ENCODE measurements around the gene MRPL54. TPM values are rescaled to one million over a fixed set of nuclear protein-coding genes. Genes with fewer than 3 reads are reported as not detected.
A peak's percentile ranks its signal among the peaks of the same experiment; 100 is the strongest.

The MRPL54 gene
- 10 to 100 TPM; 78.4 to 81.3 TPM for total RNA-seq

DNA sequence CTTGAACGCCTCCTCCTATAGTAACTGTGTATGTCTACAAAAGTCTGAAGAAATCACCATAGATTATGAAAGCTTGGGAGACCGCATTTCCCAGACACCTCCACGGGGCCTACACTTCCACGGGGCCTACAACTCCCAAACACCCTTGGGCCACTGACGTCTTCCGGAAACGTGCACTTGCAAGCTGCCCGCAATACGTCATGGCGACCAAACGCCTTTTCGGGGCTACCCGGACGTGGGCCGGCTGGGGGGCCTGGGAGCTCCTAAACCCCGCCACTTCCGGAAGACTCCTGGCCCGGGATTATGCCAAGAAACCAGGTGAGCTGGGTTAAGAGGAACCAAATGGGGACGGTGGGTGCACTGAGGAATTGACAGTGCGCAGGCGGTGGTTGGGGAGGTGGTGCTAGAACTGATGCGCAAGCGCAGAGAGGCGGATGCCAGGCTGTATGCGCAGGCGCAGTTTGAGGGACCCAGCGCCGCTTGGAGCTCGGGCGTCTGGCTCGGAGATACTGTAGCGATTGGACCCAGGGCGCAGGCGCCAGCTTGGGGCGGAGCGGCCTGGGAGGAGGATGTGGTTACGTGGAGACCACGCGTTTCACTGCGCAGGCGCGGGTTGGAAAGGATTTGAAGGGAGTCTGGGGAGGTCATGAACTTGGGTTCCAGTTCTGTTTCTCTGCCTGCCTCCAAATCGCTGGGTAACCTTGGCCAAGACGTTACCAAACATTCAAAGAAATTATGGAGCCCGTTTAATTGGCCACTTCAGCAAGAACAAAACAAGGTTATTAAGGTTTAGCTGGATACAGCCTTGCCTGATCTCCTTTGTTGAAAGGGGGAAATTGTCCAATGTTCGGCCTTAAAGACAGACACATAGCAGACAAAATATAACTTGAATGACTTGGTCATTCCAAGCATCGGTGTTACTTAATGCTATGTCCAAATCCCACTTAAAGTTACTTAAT, at the start of gene MRPL54:
Gene MRPL54 (plus strand): TSS at position 182 of the 959 bp plus-strand sequence. CDS start 19 bp downstream, at position 201.
- Mint-ChIP-seq H3K9me3 (no peaks in the 10 kb centered on the region), H3K4me1 (peaks cover 38% of the 10 kb centered on the region), H3K27me3 (no peaks in the 10 kb centered on the region), H3K4me3 (peak within 1 kb of the TSS; percentile 99), H3K27ac (peak within 1 kb of the TSS; percentile 100), H3K36me3 (ENCODE audit: low read depth) (peaks cover 22% of the 10 kb centered on the region)
- DNase-seq = peak; percentile 99
- POLR2A ChIA-PET = interaction anchor here (0.9 kb wide), 1 partner anchor 59 kb away, joined by 4 read pairs; no protein-coding TSS in a partner anchor
- CTCF ChIA-PET = interaction anchor here (0.7 to 3.9 kb wide), 23 partner anchors 9 to 1028 kb away, joined by 3 to 15 read pairs (median 3); partner anchors contain the start of genes MATK and RAX2

DNA sequence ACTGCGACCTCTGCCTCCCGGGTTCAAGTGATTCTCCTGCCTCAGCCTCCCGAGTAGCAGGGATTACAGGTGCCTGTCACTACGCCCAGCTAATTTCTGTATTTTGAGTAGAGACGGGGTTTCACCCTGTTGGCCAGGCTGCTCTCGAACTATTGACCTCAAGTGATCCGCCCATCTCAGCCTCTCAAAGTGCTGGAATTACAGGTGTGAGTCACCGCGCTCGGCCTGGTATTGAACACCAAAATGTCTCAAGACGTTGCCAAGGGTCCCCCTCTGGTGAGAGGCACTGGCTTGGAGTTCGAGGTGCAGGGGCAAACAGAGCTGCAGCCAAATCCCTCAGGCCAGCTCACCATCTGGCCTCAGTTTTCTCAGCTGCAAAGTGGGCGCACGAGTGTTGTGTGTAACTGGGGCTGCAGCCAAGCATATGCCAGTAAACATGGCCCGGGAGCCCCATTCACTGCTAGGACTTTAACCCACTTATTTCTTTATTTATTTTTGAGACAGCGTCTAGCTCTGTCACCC, 46.3 kb upstream of the MRPL54 start:
- no peaks in the 10 kb centered on the region for H3K9me3 Mint-ChIP-seq
- no peak overlapping the region for H3K4me3 Mint-ChIP-seq
- CTCF ChIA-PET = no interaction called here
- peaks cover 5% of the 10 kb centered on the region for H3K4me1 Mint-ChIP-seq
- DNase-seq = no peak
- H3K36me3 Mint-ChIP-seq (ENCODE audit: low read depth) = no peaks in the 10 kb centered on the region
- H3K27ac Mint-ChIP-seq = no peak overlapping the region
- H3K27me3 Mint-ChIP-seq = peaks cover 17% of the 10 kb centered on the region
- POLR2A ChIA-PET = no interaction called here

GRCh38 chr19:3719868-3720267, 42.6 kb upstream of the MRPL54 start:
- peaks cover 33% of the 10 kb centered on the region for H3K27me3 Mint-ChIP-seq
- ChIA-PET POLR2A (no interaction called here), CTCF (interaction anchor here (0.6 to 2.0 kb wide), 3 partner anchors 23 to 241 kb away, joined by 3 to 4 read pairs (median 4); no protein-coding TSS in a partner anchor)
- no peaks in the 10 kb centered on the region for H3K36me3 Mint-ChIP-seq (ENCODE audit: low read depth)
- H3K9me3 Mint-ChIP-seq = no peaks in the 10 kb centered on the region
- no peak overlapping the region for H3K27ac Mint-ChIP-seq
- no peak for DNase-seq
- H3K4me1 Mint-ChIP-seq = peaks cover 10% of the 10 kb centered on the region
- H3K4me3 Mint-ChIP-seq = no peak overlapping the region

GRCh38 chr19:3720349-3720917, 42.0 kb upstream of the MRPL54 start:
- H3K4me1 Mint-ChIP-seq = peaks cover 10% of the 10 kb centered on the region
- H3K27ac Mint-ChIP-seq = no peak overlapping the region
- no peaks in the 10 kb centered on the region for H3K36me3 Mint-ChIP-seq (ENCODE audit: low read depth)
- CTCF ChIA-PET = interaction anchor here (0.6 to 1.7 kb wide), 2 partner anchors 101 to 241 kb away, joined by 3 to 4 read pairs; no protein-coding TSS in a partner anchor
- peaks cover 33% of the 10 kb centered on the region for H3K27me3 Mint-ChIP-seq
- no peak overlapping the region for H3K4me3 Mint-ChIP-seq
- POLR2A ChIA-PET = no interaction called here
- no peaks in the 10 kb centered on the region for H3K9me3 Mint-ChIP-seq
- no peak for DNase-seq

DNA sequence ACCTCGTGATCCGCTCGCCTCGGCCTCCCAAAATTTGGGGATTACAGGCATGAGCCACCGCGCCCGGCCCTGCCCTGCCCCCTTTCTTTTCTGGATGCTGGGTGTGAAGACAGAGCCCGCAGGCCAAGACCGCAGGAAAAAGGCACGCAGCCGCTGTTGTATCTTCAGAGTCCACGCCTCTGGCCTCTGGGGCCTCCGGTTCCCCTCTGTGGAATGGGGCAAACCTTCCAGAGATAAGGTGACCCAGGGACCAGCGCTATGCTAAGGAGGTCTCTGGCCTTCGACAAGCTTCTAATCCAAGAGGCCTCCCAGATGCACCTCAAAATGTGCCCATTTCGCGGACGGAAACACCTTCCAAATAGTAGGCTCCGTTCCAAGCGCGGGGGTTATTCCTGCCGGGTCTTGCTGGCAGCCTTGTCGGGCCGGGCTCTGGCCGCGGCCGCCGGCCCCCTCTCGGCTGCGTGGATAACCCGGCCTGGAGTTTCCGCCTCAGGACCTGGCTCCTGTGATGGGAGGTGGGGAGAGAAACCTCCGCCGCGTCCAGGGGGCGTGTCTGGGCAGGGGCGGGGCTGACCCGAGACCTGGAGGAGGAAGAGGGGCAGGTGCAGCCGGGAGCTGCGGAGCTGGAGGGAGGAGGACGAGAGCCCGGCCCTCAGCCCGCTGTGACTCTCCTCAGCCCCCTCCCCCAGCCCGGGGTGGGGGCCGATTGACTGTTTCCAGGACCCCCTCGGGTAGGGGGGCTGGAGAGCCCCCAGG, 41.2 kb upstream of the MRPL54 start:
- ChIA-PET CTCF (interaction anchor here (1.7 kb wide), 1 partner anchor 101 kb away, joined by 3 read pairs; no protein-coding TSS in a partner anchor), POLR2A (no interaction called here)
- Mint-ChIP-seq H3K27ac (no peak overlapping the region), H3K4me1 (peaks cover 10% of the 10 kb centered on the region), H3K4me3 (peak overlapping the region; percentile 53), H3K36me3 (ENCODE audit: low read depth) (no peaks in the 10 kb centered on the region), H3K27me3 (peaks cover 33% of the 10 kb centered on the region), H3K9me3 (no peaks in the 10 kb centered on the region)
- peak; percentile 82 for DNase-seq

DNA sequence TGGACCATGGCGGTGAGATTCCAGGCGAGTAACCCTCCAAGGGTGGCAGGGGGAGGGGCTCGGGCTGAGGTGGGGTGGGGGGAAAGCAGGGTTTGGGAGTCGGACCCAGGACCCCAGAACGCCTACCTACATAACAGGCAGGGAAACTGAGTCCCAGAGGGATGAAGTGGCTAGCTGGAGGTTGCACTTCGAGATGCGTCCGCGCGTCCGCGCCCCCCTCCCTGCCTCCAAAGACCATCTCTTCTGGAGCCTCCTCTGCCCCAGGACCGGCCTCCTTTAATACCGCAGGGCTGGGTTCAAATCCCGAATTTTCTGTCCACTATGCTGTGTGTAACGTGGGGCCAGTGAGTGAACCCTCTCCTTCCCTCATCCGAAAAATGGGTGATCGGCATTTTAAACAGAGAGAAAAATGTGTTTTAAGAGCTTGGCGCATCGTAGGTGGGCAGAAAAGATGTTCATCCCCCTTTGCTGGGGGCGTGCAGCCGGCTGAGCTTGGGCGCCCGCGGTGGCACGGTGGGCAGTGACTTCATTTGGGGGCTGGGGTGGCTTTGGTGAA, 40.5 kb upstream of the MRPL54 start:
- POLR2A ChIA-PET = no interaction called here
- Mint-ChIP-seq H3K4me1 (peaks cover 10% of the 10 kb centered on the region), H3K4me3 (peak overlapping the region; percentile 25), H3K9me3 (no peaks in the 10 kb centered on the region), H3K36me3 (ENCODE audit: low read depth) (no peaks in the 10 kb centered on the region), H3K27ac (peak overlapping the region; percentile 69), H3K27me3 (peaks cover 33% of the 10 kb centered on the region)
- CTCF ChIA-PET = no interaction called here
- no peak for DNase-seq

- no peak for DNase-seq
- POLR2A ChIA-PET = no interaction called here
- Mint-ChIP-seq H3K9me3 (no peaks in the 10 kb centered on the region), H3K4me3 (peak overlapping the region; percentile 25), H3K36me3 (ENCODE audit: low read depth) (no peaks in the 10 kb centered on the region), H3K27ac (peak overlapping the region; percentile 69), H3K27me3 (peaks cover 33% of the 10 kb centered on the region), H3K4me1 (peaks cover 10% of the 10 kb centered on the region)
- CTCF ChIA-PET = no interaction called here
These were observed 39.9 kb upstream of the MRPL54 start for GRCh38 chr19:3722443-3723109.

DNA sequence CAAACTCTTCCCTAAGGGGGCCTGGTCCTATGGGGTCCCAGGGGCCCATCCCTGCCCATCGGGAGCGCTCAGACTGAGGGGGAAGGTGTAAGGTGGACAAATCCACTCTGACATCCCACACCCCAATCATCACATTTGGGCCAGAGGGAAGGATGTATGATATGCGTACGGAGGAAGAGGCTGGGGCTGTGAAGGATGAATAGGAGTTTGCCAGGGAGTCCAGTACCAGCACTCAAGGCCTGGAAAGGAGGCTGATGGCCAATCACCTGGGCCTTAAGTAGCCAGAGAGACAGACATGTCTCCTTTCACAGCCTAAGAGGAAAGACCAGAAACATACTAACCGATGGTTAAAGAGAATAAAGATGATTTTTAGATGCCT, 39.4 kb upstream of the MRPL54 start:
- POLR2A ChIA-PET = no interaction called here

DNA sequence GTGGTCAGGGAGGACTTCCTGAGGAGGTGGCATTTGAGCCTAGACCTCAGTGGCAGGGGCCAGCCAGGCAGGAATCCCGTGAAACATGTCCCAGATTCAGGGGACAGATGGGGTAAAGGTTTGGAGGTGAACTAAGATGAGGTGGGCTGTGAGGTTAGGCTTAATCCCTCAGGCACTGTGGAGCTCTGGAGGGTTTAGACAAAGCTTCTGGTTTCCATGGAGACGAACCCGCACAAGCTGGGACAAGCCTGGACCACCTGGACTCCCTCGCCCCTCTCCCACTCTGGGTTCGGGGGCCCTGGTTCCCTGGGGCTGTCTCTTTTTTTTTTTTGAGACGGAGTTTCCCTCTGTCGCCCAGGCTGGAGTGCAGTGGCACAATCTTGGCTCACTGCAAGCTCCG, 38.6 kb upstream of the MRPL54 start:
- ChIA-PET POLR2A (no interaction called here), CTCF (interaction anchor here (1.7 kb wide), 1 partner anchor 57 kb away, joined by 6 read pairs; no protein-coding TSS in a partner anchor)
- no peak for DNase-seq
- no peak overlapping the region for H3K27ac Mint-ChIP-seq
- H3K36me3 Mint-ChIP-seq (ENCODE audit: low read depth) = no peaks in the 10 kb centered on the region
- no peaks in the 10 kb centered on the region for H3K9me3 Mint-ChIP-seq
- peaks cover 33% of the 10 kb centered on the region for H3K27me3 Mint-ChIP-seq
- H3K4me3 Mint-ChIP-seq = no peak overlapping the region
- peaks cover 10% of the 10 kb centered on the region for H3K4me1 Mint-ChIP-seq

More for the DNA sequence above, 39.4 kb upstream of the MRPL54 start:
- no peak for DNase-seq
- Mint-ChIP-seq H3K27me3 (peaks cover 33% of the 10 kb centered on the region), H3K4me1 (peaks cover 10% of the 10 kb centered on the region), H3K36me3 (ENCODE audit: low read depth) (no peaks in the 10 kb centered on the region), H3K27ac (no peak overlapping the region), H3K9me3 (no peaks in the 10 kb centered on the region), H3K4me3 (no peak overlapping the region)
- CTCF ChIA-PET = no interaction called here

GRCh38 chr19:3725121-3725520, 37.4 kb upstream of the MRPL54 start:
- ChIA-PET CTCF (interaction anchor here (0.6 to 1.7 kb wide), 2 partner anchors 58 to 754 kb away, joined by 3 to 6 read pairs; no protein-coding TSS in a partner anchor), POLR2A (no interaction called here)
- Mint-ChIP-seq H3K9me3 (no peaks in the 10 kb centered on the region), H3K27ac (no peak overlapping the region), H3K4me1 (peaks cover 10% of the 10 kb centered on the region), H3K36me3 (ENCODE audit: low read depth) (no peaks in the 10 kb centered on the region), H3K4me3 (no peak overlapping the region), H3K27me3 (peaks cover 25% of the 10 kb centered on the region)
- no peak for DNase-seq

- POLR2A ChIA-PET = no interaction called here
- peaks cover 20% of the 10 kb centered on the region for H3K27me3 Mint-ChIP-seq
- H3K4me3 Mint-ChIP-seq = no peak overlapping the region
- H3K4me1 Mint-ChIP-seq = peaks cover 10% of the 10 kb centered on the region
- DNase-seq = no peak
- CTCF ChIA-PET = no interaction called here
- H3K36me3 Mint-ChIP-seq (ENCODE audit: low read depth) = no peaks in the 10 kb centered on the region
- no peaks in the 10 kb centered on the region for H3K9me3 Mint-ChIP-seq
- no peak overlapping the region for H3K27ac Mint-ChIP-seq
These were observed 36.7 kb upstream of the MRPL54 start for GRCh38 chr19:3725640-3726310.
